H1 (cell line): ENCODE measurements around the gene CRTAP. TPM values are rescaled to one million over a fixed set of nuclear protein-coding genes. Genes with fewer than 3 reads are reported as not detected.

Source experiments
- CTCF ChIA-PET: fragments of 300-600 bp; sonication (Branson Sonifier 250); formaldehyde crosslinking; loops from one replicate; lab custom pipeline; 2021; ENCODE audit not compliant: partially characterized antibody; lab: Charles Lee
- POLR2A ChIA-PET: fragments of 300-600 bp; sonication (Branson Sonifier 250); formaldehyde crosslinking; loops from one replicate; lab custom pipeline; 2021; ENCODE audit warnings: inconsistent platforms; ENCODE audit not compliant: partially characterized antibody; lab: Charles Lee
- DNase-seq, 2 experiments: peaks; one replicate each; pipeline versions ENCODE4 v3.0.0 to v3.0.0-alpha.2; 2010 to 2022; ENCODE audit warnings: low spot score in 2 of 2, low read depth in 1 of 2, mixed read lengths in 1 of 2
- FAIRE-seq: peaks from 2 replicates; lab custom pipeline; 2011; peaks lifted over from hg19 to GRCh38; lab: Jason Lieb, UNC
- H2AFZ ChIP-seq: 2 replicates; pipeline ENCODE4 v1.8.1; 2012; ENCODE audit warnings: low read length, inconsistent platforms
- H2AK5ac ChIP-seq: 2 replicates; pipeline ENCODE4 v1.6.1; 2013; ENCODE audit warnings: low read depth, low read length
- H2BK120ac ChIP-seq: replicated peaks from 2 replicates; pipeline ENCODE3; 2013; ENCODE audit warnings: low read depth, low read length, inconsistent platforms
- H2BK12ac ChIP-seq: 2 replicates; pipeline ENCODE4 v1.6.1; 2013; ENCODE audit warnings: low read depth, low read length
- H2BK15ac ChIP-seq: 2 replicates; pipeline ENCODE4 v1.6.1; 2013; ENCODE audit warnings: low read length
- H2BK20ac ChIP-seq: 2 replicates; pipeline ENCODE4 v1.6.1; 2013; ENCODE audit warnings: low read length
- H2BK5ac ChIP-seq: 2 replicates; pipeline ENCODE4 v1.6.1; 2013; ENCODE audit warnings: low read depth, low read length
- H3K14ac ChIP-seq: 2 replicates; pipeline ENCODE4 v1.6.1; 2013; ENCODE audit warnings: inconsistent platforms; ENCODE audit not compliant: insufficient read length
- H3K18ac ChIP-seq: 2 replicates; pipeline ENCODE4 v1.6.1; 2013; ENCODE audit warnings: low read length; ENCODE audit errors: extremely low read depth
- H3K23ac ChIP-seq: 2 replicates; pipeline ENCODE4 v1.6.1; 2013; ENCODE audit warnings: inconsistent platforms; ENCODE audit not compliant: insufficient read length
- H3K23me2 ChIP-seq: 2 replicates; pipeline ENCODE4 v1.6.1; 2013; ENCODE audit warnings: low read depth, low read length
- H3K27ac ChIP-seq: 2 replicates; pipeline ENCODE4 v1.6.1; 2011; ENCODE audit warnings: low read depth, low read length, inconsistent platforms
- H3K27me3 ChIP-seq, 4 experiments: replicated peaks in 1 of 4; 1 replicate in 1 of 4; 2 replicates in 3 of 4; pipeline versions ENCODE4 v1.6.1 to v1.8.1; 2011 to 2013; ENCODE audit warnings: low read length in 3 of 4, mild to moderate bottlenecking in 3 of 4, inconsistent platforms in 2 of 4, mixed read lengths in 2 of 4, moderate library complexity in 1 of 4; ENCODE audit not compliant: control insufficient read depth in 3 of 4, insufficient read depth in 3 of 4; ENCODE audit errors: extremely low read depth in 1 of 4
- H3K36me3 ChIP-seq, 4 experiments: 2 replicates each; pipeline versions ENCODE4 v1.6.1 to v1.8.1; 2011 to 2013; ENCODE audit warnings: mild to moderate bottlenecking in 4 of 4, low read length in 3 of 4, moderate library complexity in 2 of 4, control low read depth in 1 of 4, inconsistent platforms in 1 of 4; ENCODE audit not compliant: insufficient read depth in 4 of 4, control insufficient read depth in 2 of 4
- H3K4ac ChIP-seq: replicated peaks from 2 replicates; pipeline ENCODE3; 2013; ENCODE audit warnings: low read length, low read depth, mixed read lengths, inconsistent platforms; ENCODE audit not compliant: insufficient read length
- H3K4me1 ChIP-seq, 4 experiments: replicated peaks in 1 of 4; 1 replicate in 1 of 4; 2 replicates in 3 of 4; pipeline versions ENCODE4 v1.6.1 to v1.8.1; 2011 to 2013; ENCODE audit warnings: low read length in 3 of 4, inconsistent platforms in 2 of 4, mixed read lengths in 1 of 4; ENCODE audit not compliant: insufficient read depth in 4 of 4, control insufficient read depth in 3 of 4
- H3K4me2 ChIP-seq, 2 experiments: 2 replicates each; pipeline versions ENCODE4 v1.6.1 to v1.8.1; 2011 to 2013; ENCODE audit warnings: low read depth in 2 of 2, low read length in 2 of 2, control low read depth in 1 of 2, inconsistent platforms in 1 of 2, mild to moderate bottlenecking in 1 of 2; ENCODE audit not compliant: insufficient read depth in 1 of 2
- H3K4me3 ChIP-seq, 4 experiments: fragments of 200-600, 300-600 bp in 1 of 4; sonication (generic), shearing (Covaris generic), sonication (Bioruptor Twin) in 1 of 4; 2 replicates each; pipeline versions ENCODE4 v1.5.1 to v1.8.1; 2011 to 2016; ENCODE audit warnings: low read length in 4 of 4, low read depth in 3 of 4, control low read depth in 2 of 4, inconsistent platforms in 2 of 4, mild to moderate bottlenecking in 2 of 4, mixed read lengths in 1 of 4, moderate library complexity in 1 of 4; ENCODE audit not compliant: insufficient read depth in 2 of 4; ENCODE audit errors: extremely low read depth in 1 of 4
- H3K56ac ChIP-seq: replicated peaks from 2 replicates; pipeline ENCODE3; 2013; ENCODE audit warnings: low read depth, mild to moderate bottlenecking, mixed read lengths, low read length, inconsistent platforms; ENCODE audit not compliant: insufficient read length
- H3K79me1 ChIP-seq: 2 replicates; pipeline ENCODE4 v1.6.1; 2013; ENCODE audit warnings: low read depth, low read length, control low read depth
- H3K79me2 ChIP-seq, 2 experiments: 2 replicates each; pipeline versions ENCODE4 v1.6.1 to v1.8.1; 2012 to 2013; ENCODE audit warnings: low read length in 2 of 2, mild to moderate bottlenecking in 2 of 2, inconsistent platforms in 1 of 2; ENCODE audit not compliant: insufficient read depth in 2 of 2, control insufficient read depth in 1 of 2
- H3K9ac ChIP-seq, 4 experiments: replicated peaks in 1 of 4; 1 replicate in 1 of 4; 2 replicates in 3 of 4; pipeline versions ENCODE4 v1.6.1 to v1.8.1; 2011 to 2013; ENCODE audit warnings: low read depth in 3 of 4, low read length in 3 of 4, control low read depth in 2 of 4, mild to moderate bottlenecking in 2 of 4, moderate library complexity in 2 of 4, inconsistent platforms in 1 of 4; ENCODE audit errors: extremely low read depth in 1 of 4
- H3K9me3 ChIP-seq, 2 experiments: 2 replicates each; pipeline versions ENCODE4 v1.6.1 to v1.8.1; 2012 to 2013; ENCODE audit warnings: mild to moderate bottlenecking in 2 of 2, moderate library complexity in 2 of 2, control low read depth in 1 of 2, inconsistent platforms in 1 of 2, low read depth in 1 of 2, low read length in 1 of 2, mixed read lengths in 1 of 2; ENCODE audit not compliant: insufficient read depth in 2 of 2
- H4K20me1 ChIP-seq, 2 experiments: replicated peaks in 1 of 2; 2 replicates each; pipeline versions ENCODE3 to v1.8.1; 2011 to 2013; ENCODE audit warnings: inconsistent platforms in 2 of 2, low read length in 2 of 2, mild to moderate bottlenecking in 1 of 2; ENCODE audit not compliant: insufficient read depth in 2 of 2, control insufficient read depth in 1 of 2
- H4K5ac ChIP-seq: 2 replicates; pipeline ENCODE4 v1.6.1; 2013; ENCODE audit warnings: low read length, low read depth, mixed read lengths, inconsistent platforms; ENCODE audit not compliant: insufficient read length
- H4K8ac ChIP-seq: 2 replicates; pipeline ENCODE4 v1.8.0; 2013; ENCODE audit warnings: mild to moderate bottlenecking, moderate library complexity, low read length, inconsistent platforms; ENCODE audit not compliant: insufficient read depth; ENCODE audit errors: extremely low read depth
- H4K91ac ChIP-seq: replicated peaks from 2 replicates; pipeline ENCODE3; 2013; ENCODE audit warnings: low read length, mixed read lengths, inconsistent platforms; ENCODE audit not compliant: insufficient read length
- CBX5 ChIP-seq: fragments of 300-800, 300-1000 bp; sonication (generic); IDR thresholded peaks from 2 replicates; pipeline ENCODE4 v1.7.1; 2016; ENCODE audit warnings: antibody characterized with exemption, low read length, low read depth
- JUN ChIP-seq: IDR thresholded peaks from 2 replicates; pipeline ENCODE4 v1.6.1; 2011; ENCODE audit warnings: low read depth, mild to moderate bottlenecking, improper control_type of control experiment, low read length
- KDM4A ChIP-seq: IDR thresholded peaks from one replicate; pipeline ENCODE4 v1.7.1; 2012; ENCODE audit warnings: low read depth, mild to moderate bottlenecking, moderate library complexity, low read length, inconsistent platforms; ENCODE audit not compliant: severe bottlenecking
- NANOG ChIP-seq: IDR thresholded peaks from 2 replicates; pipeline ENCODE4 v1.6.1; 2011; ENCODE audit warnings: low read length, low read depth, mild to moderate bottlenecking, inconsistent platforms; ENCODE audit not compliant: insufficient read depth, poor library complexity, severe bottlenecking
- PHF8 ChIP-seq: fragments of 200-600 bp; sonication (generic); conservative IDR thresholded peaks from 2 replicates; pipeline ENCODE4 v1.7.1; 2012; ENCODE audit warnings: low read depth, mild to moderate bottlenecking, inconsistent platforms, low read length, moderate library complexity
- POLR2A ChIP-seq, 2 experiments: IDR thresholded peaks; 1 replicate in 1 of 2; 2 replicates in 1 of 2; pipeline ENCODE4 v1.6.1; 2011; ENCODE audit warnings: low read depth in 2 of 2, low read length in 2 of 2, mild to moderate bottlenecking in 2 of 2; ENCODE audit errors: control extremely low read depth in 1 of 2
- SP4 ChIP-seq: IDR thresholded peaks from 2 replicates; pipeline ENCODE4 v1.6.1; 2012; ENCODE audit warnings: low read length, inconsistent platforms
- WGBS, 2 experiments: shearing (Covaris generic) in 1 of 2; methylation state at CpG; one replicate each; pipeline versions ENCODE4 v1.1.6 to v1.1.7; 2013 to 2015; ENCODE audit warnings: low lambda C conversion rate in 2 of 2, mixed read lengths in 2 of 2, inconsistent platforms in 1 of 2, low coverage in 1 of 2, missing lambda C conversion rate in 1 of 2; ENCODE audit not compliant: insufficient replicate concordance in 2 of 2, insufficient coverage in 1 of 2, insufficient read length in 1 of 2; ENCODE audit errors: extremely low coverage in 1 of 2, missing lambda C conversion rate in 1 of 2; 5-methylcytosine and 5-hydroxymethylcytosine counted together
- polyA plus RNA-seq, 7 experiments: library from polyadenylated mRNA; depleted of rRNA in 3 of 7; stranded (reverse) in 5 of 7; unstranded in 2 of 7; fragments of >200 nt in 5 of 7; fragments of 200-250 nt in 2 of 7; gene quantifications; 1 replicate in 5 of 7; 2 replicates in 1 of 7; 4 replicates in 1 of 7; pipeline versions ENCODE4 v1.2.1 to v1.2.3, GENCODE V29; 2011 to 2013; ENCODE audit warnings: missing spikeins in 2 of 7, mixed read lengths in 2 of 7
- total RNA-seq: library from RNA; stranded (reverse); fragmentation: NEBNext Ultra II Directional; extraction: Animal tissue kit (Norgen Biotek cat#: 25700); gene quantifications from 2 replicates; pipeline ENCODE4 v1.2.1, GENCODE V29; 2021

Gene CRTAP
- total and polyA plus RNA-seq, 2 of the 8 experiments (the other 6 are each of a cell fraction or from before 2014, with no cell fraction given), result 159 to 188 TPM

DNA sequence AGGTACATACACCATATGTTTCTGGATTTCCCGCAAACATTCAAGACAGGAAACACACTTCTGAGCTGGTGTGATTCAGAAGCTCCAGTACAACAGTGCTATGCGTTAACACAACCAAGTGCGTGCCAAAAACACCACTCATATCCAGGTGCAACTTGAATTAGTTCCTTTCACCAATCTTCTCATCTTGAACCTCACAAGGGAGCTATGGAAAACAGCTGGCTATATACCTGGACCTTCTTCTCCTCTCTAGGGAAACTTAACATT, 73.5 kb downstream of the CRTAP start:
- no peaks in the 10 kb centered on the region for H3K79me1 ChIP-seq
- no peak overlapping the region for H4K8ac ChIP-seq
- no peak overlapping the region for H2AFZ ChIP-seq
- no peak overlapping the region for H3K4me2 ChIP-seq
- no peak overlapping the region for H3K4me3 ChIP-seq
- DNase-seq (no peak), FAIRE-seq (no peak)
- H4K91ac ChIP-seq, result no peak overlapping the region
- H3K4ac ChIP-seq, result no peak overlapping the region
- H2AK5ac ChIP-seq, result no peak overlapping the region
- H4K5ac ChIP-seq, result no peak overlapping the region
- H2BK120ac ChIP-seq, result no peak overlapping the region
- no peaks in the 10 kb centered on the region for H3K36me3 ChIP-seq
- H3K27ac ChIP-seq, result no peak overlapping the region
- H3K23me2 ChIP-seq, result no peaks in the 10 kb centered on the region
- H3K79me2 ChIP-seq, result no peaks in the 10 kb centered on the region
- H3K27me3 ChIP-seq, result no peaks in the 10 kb centered on the region
- H3K4me1 ChIP-seq, result no peaks in the 10 kb centered on the region
- no peak overlapping the region for H2BK20ac ChIP-seq
- H3K56ac ChIP-seq, result no peak overlapping the region
- CTCF ChIA-PET, result no interaction called here
- POLR2A ChIA-PET, result no interaction called here
- H3K9ac ChIP-seq, result no peak overlapping the region
- H2BK5ac ChIP-seq, result no peak overlapping the region
- H3K14ac ChIP-seq, result no peak overlapping the region
- H3K23ac ChIP-seq, result no peak overlapping the region
- H2BK12ac ChIP-seq, result no peak overlapping the region
- H3K9me3 ChIP-seq, result no peaks in the 10 kb centered on the region
- no peaks in the 10 kb centered on the region for H4K20me1 ChIP-seq
- 89% methylated on average over 3 of the region's 3 CpGs; no CpG with 5 or more reads in 1 of the 2 experiments for whole genome bisulfite sequencing, 2 experiments
- H2BK15ac ChIP-seq, result no peak overlapping the region
- no peak overlapping the region for H3K18ac ChIP-seq
- TF ChIP-seq SP4 (no peak), KDM4A (no peak), CBX5 (no peak), POLR2A (IDR thresholded peaks at IDR 0.05; ENCODE audit: control extremely low read depth in 1 of 2, low read depth in 2 of 2, low read length in 2 of 2) (no peak), PHF8 (no peak), NANOG (no peak), JUN (no peak)
